ENCODE results near the gene RTN3. TPM values are rescaled to one million over a fixed set of nuclear protein-coding genes. Genes with fewer than 3 reads are reported as not detected.

Gene RTN3
- total RNA-seq, 4 donors from 2014 or later, result 137 to 307 (median 193) TPM

DNA sequence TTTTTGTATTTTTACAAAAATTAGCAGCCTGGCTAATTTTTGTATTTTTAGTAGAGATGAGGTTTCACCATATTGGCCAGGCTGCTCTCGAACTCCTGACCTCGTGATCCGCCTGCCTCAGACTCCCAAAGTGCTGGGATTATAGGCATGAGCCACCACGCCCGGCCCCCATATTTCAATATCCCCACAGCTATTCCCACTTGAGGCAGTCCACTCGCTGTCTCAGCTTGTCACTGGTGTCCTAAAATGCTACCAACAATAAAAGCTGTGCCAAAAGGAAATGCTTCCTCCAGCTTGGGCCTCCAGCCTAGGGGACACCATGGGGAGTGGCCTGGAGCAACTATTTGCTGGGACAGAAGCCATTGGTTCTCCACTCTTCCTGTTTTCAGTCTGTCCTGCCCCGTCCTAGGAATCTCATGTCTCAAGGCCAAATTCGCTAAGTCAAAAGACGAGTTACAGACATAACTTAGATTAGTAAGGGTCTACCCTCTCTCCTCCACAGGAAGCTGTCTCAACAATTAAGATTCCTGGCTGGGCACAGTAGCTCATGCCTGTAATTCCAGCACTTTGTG lies 124.6 kb downstream of the RTN3 start:
- TF ChIP-seq, protein P1, sequence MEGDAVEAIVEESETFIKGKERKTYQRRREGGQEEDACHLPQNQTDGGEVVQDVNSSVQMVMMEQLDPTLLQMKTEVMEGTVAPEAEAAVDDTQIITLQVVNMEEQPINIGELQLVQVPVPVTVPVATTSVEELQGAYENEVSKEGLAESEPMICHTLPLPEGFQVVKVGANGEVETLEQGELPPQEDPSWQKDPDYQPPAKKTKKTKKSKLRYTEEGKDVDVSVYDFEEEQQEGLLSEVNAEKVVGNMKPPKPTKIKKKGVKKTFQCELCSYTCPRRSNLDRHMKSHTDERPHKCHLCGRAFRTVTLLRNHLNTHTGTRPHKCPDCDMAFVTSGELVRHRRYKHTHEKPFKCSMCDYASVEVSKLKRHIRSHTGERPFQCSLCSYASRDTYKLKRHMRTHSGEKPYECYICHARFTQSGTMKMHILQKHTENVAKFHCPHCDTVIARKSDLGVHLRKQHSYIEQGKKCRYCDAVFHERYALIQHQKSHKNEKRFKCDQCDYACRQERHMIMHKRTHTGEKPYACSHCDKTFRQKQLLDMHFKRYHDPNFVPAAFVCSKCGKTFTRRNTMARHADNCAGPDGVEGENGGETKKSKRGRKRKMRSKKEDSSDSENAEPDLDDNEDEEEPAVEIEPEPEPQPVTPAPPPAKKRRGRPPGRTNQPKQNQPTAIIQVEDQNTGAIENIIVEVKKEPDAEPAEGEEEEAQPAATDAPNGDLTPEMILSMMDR (IDR thresholded peaks at IDR 0.05), result no peak
- DNase-seq (ENCODE audit: low spot score), result no peak
- no peak for ATAC-seq (ENCODE audit: low FRiP score)

Small RNA genes lying within 50 kb of the gene (small RNA-seq; reads per million reads assigned to genes)
- not detected for gene AP000753.3
- gene RN7SL596P, result not detected

Other genes starting within 250 kb of the RTN3 start
- 10 to 100 TPM; 12.0 to 54.3 (median 27.9) TPM for gene PLAAT5, start 190.3 kb upstream of the RTN3 start, total RNA-seq
- 10 to 100 TPM; 59.3 to 98.5 (median 78.3) TPM for gene LGALS12, start 175.4 kb upstream of the RTN3 start, total RNA-seq
- 10 to 100 TPM; 26.3 to 91.2 (median 32.6) TPM for gene PLAAT4, start 144.7 kb upstream of the RTN3 start, total RNA-seq
- under 1 TPM in 1 of 4 donors, not detected in 3; 0.65 TPM for gene PLAAT2, start 118.1 kb upstream of the RTN3 start, total RNA-seq
- gene PLAAT3, start 67.1 kb upstream of the RTN3 start, total RNA-seq, result 100 to 1,000 TPM; 125 to 616 (median 260) TPM
- gene ATL3, start 10.1 kb upstream of the RTN3 start, total RNA-seq, result 100 to 1,000 TPM in 1 of 4 donors, 10 to 100 TPM in 3; 84.4 to 100 (median 86.5) TPM
- gene ZFTA, start 87.3 kb downstream of the RTN3 start, total RNA-seq, result 10 to 100 TPM; 10.7 to 18.3 (median 15.6) TPM
- 10 to 100 TPM in 1 of 4 donors, 1 to 10 TPM in 3; 7.3 to 12.8 (median 8.6) TPM for gene SPINDOC, start 132.0 kb downstream of the RTN3 start, total RNA-seq
- 10 to 100 TPM; 14.8 to 27.1 (median 23.4) TPM for gene MARK2, start 157.6 kb downstream of the RTN3 start, total RNA-seq
- gene RCOR2, start 235.7 kb downstream of the RTN3 start, total RNA-seq, result under 1 TPM in 1 of 4 donors, not detected in 3; 0.32 TPM

Data from omental fat pad (tissue), 4 donors.